ENCODE results near the gene IKZF1. TPM values are rescaled to one million over a fixed set of nuclear protein-coding genes. Genes with fewer than 3 reads are reported as not detected.

IKZF1 gene
- total RNA-seq, 4 donors from 2014 or later: 0.22 to 3.6 (median 1.9) TPM

- Histone ChIP-seq H3K36me3 (no peaks in the 10 kb centered on the region), H3K27me3 (no peaks in the 10 kb centered on the region), H3K27ac (no peak overlapping the region), H3K4me1 (no peaks in the 10 kb centered on the region), H3K4me3 (no peak overlapping the region), H3K9me3 (no peaks in the 10 kb centered on the region)
- in situ Hi-C loops (cut with MboI; ENCODE audit: low sequenced_read_pairs in 4 of 4): no loop called here
- no peak for ATAC-seq
- intact Hi-C loops (cut with DNase I; ENCODE audit: low total_unique reads): no loop called here
- no peak for DNase-seq
- TF ChIP-seq, protein P1, sequence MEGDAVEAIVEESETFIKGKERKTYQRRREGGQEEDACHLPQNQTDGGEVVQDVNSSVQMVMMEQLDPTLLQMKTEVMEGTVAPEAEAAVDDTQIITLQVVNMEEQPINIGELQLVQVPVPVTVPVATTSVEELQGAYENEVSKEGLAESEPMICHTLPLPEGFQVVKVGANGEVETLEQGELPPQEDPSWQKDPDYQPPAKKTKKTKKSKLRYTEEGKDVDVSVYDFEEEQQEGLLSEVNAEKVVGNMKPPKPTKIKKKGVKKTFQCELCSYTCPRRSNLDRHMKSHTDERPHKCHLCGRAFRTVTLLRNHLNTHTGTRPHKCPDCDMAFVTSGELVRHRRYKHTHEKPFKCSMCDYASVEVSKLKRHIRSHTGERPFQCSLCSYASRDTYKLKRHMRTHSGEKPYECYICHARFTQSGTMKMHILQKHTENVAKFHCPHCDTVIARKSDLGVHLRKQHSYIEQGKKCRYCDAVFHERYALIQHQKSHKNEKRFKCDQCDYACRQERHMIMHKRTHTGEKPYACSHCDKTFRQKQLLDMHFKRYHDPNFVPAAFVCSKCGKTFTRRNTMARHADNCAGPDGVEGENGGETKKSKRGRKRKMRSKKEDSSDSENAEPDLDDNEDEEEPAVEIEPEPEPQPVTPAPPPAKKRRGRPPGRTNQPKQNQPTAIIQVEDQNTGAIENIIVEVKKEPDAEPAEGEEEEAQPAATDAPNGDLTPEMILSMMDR (IDR thresholded peaks at IDR 0.05 in 4 of 5, conservative IDR thresholded peaks at IDR 0.05 in 1 of 5): no peak
- no peak for TF ChIP-seq POLR2A (IDR thresholded peaks at IDR 0.05)
These were observed 19.2 kb upstream of the IKZF1 start for GRCh38 chr7:50285269-50285668.

DNA sequence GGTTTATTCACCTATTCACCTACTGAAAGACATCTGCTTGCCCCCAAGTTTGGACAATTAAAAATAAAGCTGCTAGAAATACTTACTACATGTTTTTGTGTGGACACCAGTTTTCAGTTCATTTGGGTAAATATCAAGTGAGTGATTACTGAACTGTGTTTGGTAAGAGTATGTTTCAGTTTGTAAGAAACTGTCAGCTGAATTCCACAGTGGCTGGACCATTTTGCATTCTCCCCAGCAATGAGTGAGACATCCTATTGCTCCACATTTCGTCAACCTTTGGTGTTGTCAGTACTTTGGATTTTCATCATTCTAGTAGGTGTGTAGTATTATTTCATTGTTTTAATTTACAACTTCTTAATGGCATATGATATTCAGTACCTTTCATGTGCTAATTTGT lies 17.4 kb upstream of the IKZF1 start:
- no peak for ATAC-seq
- in situ Hi-C loops (cut with MboI; ENCODE audit: low sequenced_read_pairs in 4 of 4): no loop called here
- intact Hi-C loops (cut with DNase I; ENCODE audit: low total_unique reads): no loop called here

DNA sequence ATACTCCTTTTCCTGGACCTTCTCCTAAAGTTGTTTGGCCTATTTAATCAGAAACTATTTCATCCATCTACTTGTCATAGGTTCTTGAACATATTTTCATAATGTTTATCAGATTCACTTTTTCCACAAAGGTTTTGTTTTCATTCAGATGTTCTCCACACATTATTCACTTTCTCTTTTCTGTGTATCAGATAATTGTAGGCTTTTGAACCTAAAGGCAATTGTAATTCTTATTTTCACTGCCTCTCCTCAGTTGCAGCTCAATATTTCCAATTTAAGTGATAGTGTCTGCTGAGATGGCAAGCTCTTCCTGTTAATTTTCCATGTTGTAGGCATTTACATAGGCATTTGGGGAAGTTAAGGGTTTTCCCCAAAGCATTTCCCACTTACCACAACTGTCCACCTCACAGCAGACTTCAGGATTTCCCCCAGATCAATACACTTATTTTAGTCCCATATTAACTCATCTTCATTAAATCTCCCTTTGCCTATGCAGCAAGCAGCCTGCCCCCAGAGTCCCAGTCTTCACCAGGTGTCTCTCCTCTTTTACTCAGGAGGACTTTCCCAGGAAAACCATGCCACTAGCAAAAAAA lies 12.3 kb upstream of the IKZF1 start:
- Histone ChIP-seq H3K4me1 (no peaks in the 10 kb centered on the region), H3K36me3 (no peaks in the 10 kb centered on the region), H3K27ac (no peak overlapping the region), H3K27me3 (peaks cover 0 to 3% (median 0%) of the 10 kb centered on the region in 3 donors), H3K9me3 (no peaks in the 10 kb centered on the region), H3K4me3 (no peak overlapping the region)
- in situ Hi-C loops (cut with MboI; ENCODE audit: low sequenced_read_pairs in 4 of 4) (no loop called here), intact Hi-C loops (cut with DNase I; ENCODE audit: low total_unique reads) (no loop called here)
- ATAC-seq (no peak), DNase-seq (no peak)
- no peak for TF ChIP-seq POLR2A (IDR thresholded peaks at IDR 0.05)
- TF ChIP-seq, protein P1 (IDR thresholded peaks at IDR 0.05 in 4 of 5, conservative IDR thresholded peaks at IDR 0.05 in 1 of 5): no peak

More for the DNA sequence above, 17.4 kb upstream of the IKZF1 start:
- Histone ChIP-seq H3K27ac (no peak overlapping the region), H3K9me3 (no peaks in the 10 kb centered on the region), H3K36me3 (no peaks in the 10 kb centered on the region), H3K4me3 (no peak overlapping the region), H3K27me3 (no peaks in the 10 kb centered on the region), H3K4me1 (no peaks in the 10 kb centered on the region)
- no peak for DNase-seq
- TF ChIP-seq POLR2A (IDR thresholded peaks at IDR 0.05): no peak
- TF ChIP-seq, protein P1 (IDR thresholded peaks at IDR 0.05 in 4 of 5, conservative IDR thresholded peaks at IDR 0.05 in 1 of 5): no peak

DNA sequence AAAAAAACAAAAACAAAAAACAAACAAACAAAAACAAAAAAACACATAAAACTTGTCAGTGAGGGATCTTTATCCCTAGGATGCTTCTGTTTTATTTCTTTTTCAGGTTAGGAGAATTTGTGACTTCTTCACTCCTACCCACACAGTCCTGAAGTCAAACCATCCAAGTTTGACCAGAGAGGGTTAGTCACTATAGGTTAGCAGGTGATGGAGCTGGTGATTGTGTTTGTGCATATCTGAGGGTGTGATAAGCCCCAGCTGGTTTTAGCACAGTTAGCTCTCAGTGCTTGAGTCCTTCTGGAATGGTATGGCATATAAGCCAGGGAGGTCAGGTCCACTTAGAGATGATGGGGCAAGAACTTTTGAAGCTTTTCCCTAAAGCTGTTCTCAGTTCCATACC lies 11.8 kb upstream of the IKZF1 start:
- no peak for DNase-seq
- no peak overlapping the region for H3K27ac ChIP-seq
- no peak for TF ChIP-seq POLR2A (IDR thresholded peaks at IDR 0.05)
- TF ChIP-seq, protein P1 (IDR thresholded peaks at IDR 0.05 in 4 of 5, conservative IDR thresholded peaks at IDR 0.05 in 1 of 5): no peak
- H3K4me1 ChIP-seq: no peaks in the 10 kb centered on the region
- no peaks in the 10 kb centered on the region for H3K36me3 ChIP-seq
- in situ Hi-C loops (cut with MboI; ENCODE audit: low sequenced_read_pairs in 4 of 4): no loop called here
- no peak overlapping the region for H3K4me3 ChIP-seq
- intact Hi-C loops (cut with DNase I; ENCODE audit: low total_unique reads): no loop called here
- H3K27me3 ChIP-seq: peaks cover 0 to 3% (median 0%) of the 10 kb centered on the region in 3 donors
- no peak for ATAC-seq
- H3K9me3 ChIP-seq: no peaks in the 10 kb centered on the region
